GM12878 (cell line): ENCODE measurements around the gene NGB. TPM values are rescaled to one million over a fixed set of nuclear protein-coding genes. Genes with fewer than 3 reads are reported as not detected.

Experiments
- ATAC-seq: fragments of 200-7000 bp; cut with Tn5 transposase; 3 replicates; pipeline ENCODE4 v1.9.1; 2020; ENCODE audit warnings: mild to moderate bottlenecking, moderate library complexity
- BruUV-seq: library from RNA; stranded (reverse); fragments of 400-500 nt; replicated peaks from 2 replicates; lab custom pipeline; 2021; lab: Mats Ljungman, UMichigan
- CTCF ChIA-PET: fragments of 300-600 bp; sonication (Branson Sonifier 250); formaldehyde crosslinking; extraction: SDS; loops from one replicate; lab custom pipeline; 2021; ENCODE audit warnings: inconsistent platforms; lab: Yijun Ruan, JAX
- POLR2A ChIA-PET: fragments of 350-600 bp; formaldehyde crosslinking; extraction: SDS; loops from one replicate; lab custom pipeline; 2021; ENCODE audit warnings: inconsistent platforms; lab: Charles Lee
- RAD21 ChIA-PET: fragments of 300-600 bp; sonication (Branson Sonifier 250); formaldehyde crosslinking; loops from one replicate; lab custom pipeline; 2023; ENCODE audit warnings: antibody characterized with exemption; ENCODE audit not compliant: unreplicated experiment; lab: Charles Lee
- SMC1A ChIA-PET: fragments of 300-600 bp; sonication (Branson Sonifier 250); formaldehyde crosslinking; loops from one replicate; lab custom pipeline; 2023; ENCODE audit not compliant: unreplicated experiment, uncharacterized antibody; lab: Charles Lee
- DNase-seq: peaks from one replicate; pipeline ENCODE4 v3.0.0-alpha.2; 2011; ENCODE audit warnings: low read depth, low spot score
- FAIRE-seq: peaks from 3 replicates; lab custom pipeline; 2011; peaks lifted over from hg19 to GRCh38; lab: Jason Lieb, UNC
- H2AFZ ChIP-seq: 2 replicates; pipeline ENCODE4 v1.6.0; 2011; ENCODE audit warnings: low read depth, low read length, control low read depth; ENCODE audit not compliant: control insufficient read depth
- H3K27ac ChIP-seq: 2 replicates; pipeline ENCODE4 v1.5.1; 2011; ENCODE audit warnings: control low read depth; ENCODE audit not compliant: control insufficient read depth, insufficient read depth
- H3K27me3 ChIP-seq, 2 experiments: replicated peaks in 1 of 2; 2 replicates each; pipeline versions ENCODE4 v1.6.0 to v1.6.1; 2011; ENCODE audit warnings: low read length in 1 of 2; ENCODE audit not compliant: control insufficient read depth in 2 of 2, insufficient read depth in 2 of 2
- H3K36me3 ChIP-seq, 2 experiments: 2 replicates each; pipeline ENCODE4 v1.5.1; 2011; ENCODE audit warnings: low read length in 1 of 2; ENCODE audit not compliant: control insufficient read depth in 2 of 2, insufficient read depth in 2 of 2
- H3K4me1 ChIP-seq: 2 replicates; pipeline ENCODE4 v1.6.1; 2011; ENCODE audit warnings: mild to moderate bottlenecking, low read length, moderate library complexity, mixed read lengths; ENCODE audit not compliant: control insufficient read depth, insufficient read depth
- H3K4me2 ChIP-seq: 2 replicates; pipeline ENCODE4 v1.6.0; 2011; ENCODE audit warnings: control low read depth; ENCODE audit not compliant: control insufficient read depth, insufficient read depth
- H3K4me3 ChIP-seq: fragments of 200-600 bp; sonication (generic); 2 replicates; pipeline ENCODE4 v1.5.1; 2016
- H3K79me2 ChIP-seq: 2 replicates; pipeline ENCODE4 v1.6.0; 2011; ENCODE audit warnings: low read length; ENCODE audit not compliant: control insufficient read depth, insufficient read depth
- H3K9ac ChIP-seq: 2 replicates; pipeline ENCODE4 v1.8.0; 2011; ENCODE audit warnings: low read length, control low read depth, mixed read lengths; ENCODE audit not compliant: control insufficient read depth, insufficient read depth
- H3K9me3 ChIP-seq: replicated peaks from 3 replicates; pipeline ENCODE4 v1.5.1; 2011; ENCODE audit warnings: mild to moderate bottlenecking, low read length; ENCODE audit not compliant: control insufficient read depth, insufficient read depth
- H4K20me1 ChIP-seq: 2 replicates; pipeline ENCODE4 v1.6.0; 2011; ENCODE audit not compliant: control insufficient read depth, insufficient read depth
- CBFB ChIP-seq: IDR thresholded peaks from 2 replicates; pipeline ENCODE4 v1.6.1; 2016; ENCODE audit warnings: antibody characterized with exemption, low read depth
- ETV6 ChIP-seq, 2 experiments: fragments of 450-650 bp in 1 of 2; IDR thresholded peaks in 1 of 2; conservative IDR thresholded peaks in 1 of 2; 2 replicates each; pipeline ENCODE4 v1.6.1; 2014; ENCODE audit warnings: antibody characterized with exemption in 1 of 2, borderline replicate concordance in 1 of 2, low read depth in 1 of 2, mild to moderate bottlenecking in 1 of 2, moderate library complexity in 1 of 2
- GATAD2B ChIP-seq: fragments of 450-650 bp; conservative IDR thresholded peaks from 2 replicates; pipeline ENCODE4 v1.6.1; 2017; ENCODE audit warnings: low read depth, mild to moderate bottlenecking, moderate library complexity
- HCFC1 ChIP-seq: fragments of 150-350 bp; IDR thresholded peaks from 2 replicates; pipeline ENCODE4 v1.6.1; 2014; ENCODE audit warnings: low read length
- NFXL1 ChIP-seq: fragments of 450-650 bp; IDR thresholded peaks from 2 replicates; pipeline ENCODE4 v1.6.1; 2017; ENCODE audit warnings: antibody characterized with exemption, mild to moderate bottlenecking, borderline replicate concordance
- PAX8 ChIP-seq: fragments of 450-650 bp; IDR thresholded peaks from 2 replicates; pipeline ENCODE4 v1.6.1; 2017; ENCODE audit warnings: mild to moderate bottlenecking, moderate library complexity
- RFX5 ChIP-seq: IDR thresholded peaks from 2 replicates; pipeline ENCODE4 v1.6.1; 2011; ENCODE audit warnings: low read depth, low read length, improper control_type of control experiment
- STAT3 ChIP-seq: IDR thresholded peaks from 2 replicates; pipeline ENCODE4 v1.6.1; 2011; ENCODE audit warnings: low read depth, low read length, improper control_type of control experiment
- TCF12 ChIP-seq: IDR thresholded peaks from 2 replicates; pipeline ENCODE4 v1.6.1; 2011; ENCODE audit warnings: low read depth, mild to moderate bottlenecking, low read length
- YBX1 ChIP-seq: fragments of 450-650 bp; IDR thresholded peaks from 2 replicates; pipeline ENCODE4 v1.6.1; 2016; ENCODE audit warnings: antibody characterized with exemption
- ZBED1 ChIP-seq: IDR thresholded peaks from 2 replicates; pipeline ENCODE4 v1.6.1; 2016; ENCODE audit warnings: borderline replicate concordance
- ZZZ3 ChIP-seq: IDR thresholded peaks from 2 replicates; pipeline ENCODE4 v1.6.1; 2011; ENCODE audit warnings: low read depth; ENCODE audit not compliant: control insufficient read depth, insufficient read length
- WGBS: methylation state at CpG from one replicate; pipeline ENCODE4 v1.1.6; 2016; ENCODE audit warnings: low lambda C conversion rate; ENCODE audit not compliant: insufficient replicate concordance, insufficient coverage; ENCODE audit errors: missing lambda C conversion rate; 5-methylcytosine and 5-hydroxymethylcytosine counted together
- in situ Hi-C: fragments of 300-500 bp; cut with MboI; formaldehyde crosslinking; loops from 9 replicates; pipeline ENCODE4 v1.14.3; 2018; ENCODE audit warnings: mixed read lengths
- intact Hi-C: fragments of 100-400 bp; cut with micrococcal nuclease; formaldehyde crosslinking; loops from one replicate; pipeline ENCODE4 v1.14.2; 2022; ENCODE audit not compliant: unreplicated experiment
- polyA plus RNA-seq, 11 experiments: library from polyadenylated mRNA; depleted of rRNA in 4 of 11; unstranded in 6 of 11; stranded (reverse) in 5 of 11; fragments of >200 nt; fragmentation: Nextera tagmentation in 4 of 11; fragmentation: Illumina TruSeq in 1 of 11; extraction: Ambion mirVana in 4 of 11; extraction: Trizol in 1 of 11; gene quantifications; 1 replicate in 1 of 11; 2 replicates in 10 of 11; pipeline versions ENCODE4 v1.2.1 to v1.2.3, GENCODE V29; 2011 to 2016; ENCODE audit warnings: inconsistent platforms in 2 of 11, missing spikeins in 2 of 11, low read depth in 1 of 11
- total RNA-seq, 4 experiments: library from RNA; depleted of rRNA in 3 of 4; stranded (reverse); fragments of >200 nt in 3 of 4; fragmentation: Illumina TruSeq in 1 of 4; extraction: Trizol in 1 of 4; gene quantifications; 2 replicates each; pipeline versions ENCODE4 v1.2.1 to v1.2.3, GENCODE V29; 2013 to 2021
- TF ChIP-seq, protein P1 (sequence below): IDR thresholded peaks from 2 replicates; pipeline ENCODE4 v1.6.1; 2011; ENCODE audit warnings: low read depth, mild to moderate bottlenecking, low read length, moderate library complexity, borderline replicate concordance; ENCODE audit errors: extremely low read depth
- TF ChIP-seq, protein P2 (sequence below): IDR thresholded peaks from 2 replicates; pipeline ENCODE4 v1.6.1; 2011; ENCODE audit warnings: borderline replicate concordance, low read depth, mild to moderate bottlenecking, moderate library complexity, low read length; ENCODE audit not compliant: insufficient read depth, poor library complexity, severe bottlenecking
- TF ChIP-seq, protein P3 (sequence below): fragments of 450-650 bp; formaldehyde crosslinking; IDR thresholded peaks from 2 replicates; pipeline ENCODE4 v1.4.0; 2022; ENCODE audit warnings: mild to moderate bottlenecking, moderate library complexity

NGB gene
- total and polyA plus RNA-seq, 10 of the 15 experiments (the other 5 are each of a cell fraction or from before 2014, with no cell fraction given) = 0.19 TPM; not detected in 9

DNA sequence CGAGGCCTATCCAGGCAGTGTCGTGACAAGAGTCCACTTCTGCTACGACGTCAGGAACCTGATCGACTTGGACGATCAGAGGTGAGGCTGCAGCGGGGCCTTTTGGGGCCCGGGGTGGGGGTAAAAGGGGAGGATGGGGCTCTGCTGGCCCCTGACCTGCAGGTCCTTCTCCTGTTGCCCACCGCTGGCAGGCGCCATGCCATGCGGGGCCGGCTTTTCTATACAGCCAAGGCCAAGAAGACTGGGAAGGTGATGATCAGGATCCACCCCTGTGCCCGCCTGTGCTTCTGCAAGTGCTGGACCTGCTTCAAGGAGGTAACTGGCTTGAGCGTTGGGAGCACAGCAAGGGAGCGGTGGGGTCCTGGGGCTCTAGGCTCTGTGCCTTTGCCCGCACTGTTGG lies 31.6 kb downstream of the NGB start:
- 45% methylated on average over 14 of the region's 16 CpGs for WGBS
- Histone ChIP-seq H4K20me1 (no peaks in the 10 kb centered on the region), H3K27me3 (peaks cover 0 to 1% of the 10 kb centered on the region in 2 experiments; a peak in 2 of 4 replicates), H3K4me3 (no peak overlapping the region), H3K79me2 (no peaks in the 10 kb centered on the region), H3K36me3 (no peaks in the 10 kb centered on the region), H3K4me1 (no peaks in the 10 kb centered on the region), H3K9ac (no peak overlapping the region), H2AFZ (no peak overlapping the region), H3K27ac (no peak overlapping the region), H3K4me2 (no peak overlapping the region), H3K9me3 (no peaks in the 10 kb centered on the region)
- TF ChIP-seq, protein P1, sequence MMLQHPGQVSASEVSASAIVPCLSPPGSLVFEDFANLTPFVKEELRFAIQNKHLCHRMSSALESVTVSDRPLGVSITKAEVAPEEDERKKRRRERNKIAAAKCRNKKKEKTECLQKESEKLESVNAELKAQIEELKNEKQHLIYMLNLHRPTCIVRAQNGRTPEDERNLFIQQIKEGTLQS = no peak
- TF ChIP-seq CBFB = no peak
- no peak for TF ChIP-seq PAX8
- no peak for TF ChIP-seq STAT3
- no peak for TF ChIP-seq TCF12
- no peak for TF ChIP-seq YBX1
- TF ChIP-seq, protein P2, sequence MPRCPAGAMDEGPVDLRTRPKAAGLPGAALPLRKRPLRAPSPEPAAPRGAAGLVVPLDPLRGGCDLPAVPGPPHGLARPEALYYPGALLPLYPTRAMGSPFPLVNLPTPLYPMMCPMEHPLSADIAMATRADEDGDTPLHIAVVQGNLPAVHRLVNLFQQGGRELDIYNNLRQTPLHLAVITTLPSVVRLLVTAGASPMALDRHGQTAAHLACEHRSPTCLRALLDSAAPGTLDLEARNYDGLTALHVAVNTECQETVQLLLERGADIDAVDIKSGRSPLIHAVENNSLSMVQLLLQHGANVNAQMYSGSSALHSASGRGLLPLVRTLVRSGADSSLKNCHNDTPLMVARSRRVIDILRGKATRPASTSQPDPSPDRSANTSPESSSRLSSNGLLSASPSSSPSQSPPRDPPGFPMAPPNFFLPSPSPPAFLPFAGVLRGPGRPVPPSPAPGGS = no peak
- TF ChIP-seq, protein P3, sequence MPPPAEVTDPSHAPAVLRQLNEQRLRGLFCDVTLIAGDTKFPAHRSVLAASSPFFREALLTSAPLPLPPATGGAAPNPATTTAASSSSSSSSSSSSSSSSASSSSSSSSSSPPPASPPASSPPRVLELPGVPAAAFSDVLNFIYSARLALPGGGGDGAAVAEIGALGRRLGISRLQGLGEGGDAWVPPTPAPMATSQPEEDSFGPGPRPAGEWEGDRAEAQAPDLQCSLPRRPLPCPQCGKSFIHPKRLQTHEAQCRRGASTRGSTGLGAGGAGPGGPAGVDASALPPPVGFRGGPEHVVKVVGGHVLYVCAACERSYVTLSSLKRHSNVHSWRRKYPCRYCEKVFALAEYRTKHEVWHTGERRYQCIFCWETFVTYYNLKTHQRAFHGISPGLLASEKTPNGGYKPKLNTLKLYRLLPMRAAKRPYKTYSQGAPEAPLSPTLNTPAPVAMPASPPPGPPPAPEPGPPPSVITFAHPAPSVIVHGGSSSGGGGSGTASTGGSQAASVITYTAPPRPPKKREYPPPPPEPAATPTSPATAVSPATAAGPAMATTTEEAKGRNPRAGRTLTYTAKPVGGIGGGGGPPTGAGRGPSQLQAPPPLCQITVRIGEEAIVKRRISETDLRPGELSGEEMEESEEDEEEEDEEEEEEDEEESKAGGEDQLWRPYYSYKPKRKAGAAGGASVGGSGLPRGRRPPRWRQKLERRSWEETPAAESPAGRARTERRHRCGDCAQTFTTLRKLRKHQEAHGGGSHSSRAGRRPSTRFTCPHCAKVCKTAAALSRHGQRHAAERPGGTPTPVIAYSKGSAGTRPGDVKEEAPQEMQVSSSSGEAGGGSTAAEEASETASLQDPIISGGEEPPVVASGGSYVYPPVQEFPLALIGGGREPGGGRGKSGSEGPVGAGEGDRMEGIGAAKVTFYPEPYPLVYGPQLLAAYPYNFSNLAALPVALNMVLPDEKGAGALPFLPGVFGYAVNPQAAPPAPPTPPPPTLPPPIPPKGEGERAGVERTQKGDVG = no peak
- TF ChIP-seq RFX5 = no peak
- TF ChIP-seq GATAD2B = no peak
- no peak for TF ChIP-seq ETV6 (conservative IDR thresholded peaks at IDR 0.05 in 1 of 2, IDR thresholded peaks at IDR 0.05 in 1 of 2; ENCODE audit: borderline replicate concordance in 1 of 2, low read depth in 1 of 2)
- TF ChIP-seq NFXL1 = no peak
- TF ChIP-seq ZBED1 = no peak
- TF ChIP-seq HCFC1 = no peak
- no peak for TF ChIP-seq ZZZ3
- in situ Hi-C loops = no loop called here
- ChIA-PET CTCF (interaction anchor here (0.8 to 2.1 kb wide), 5 partner anchors 11 to 76 kb away, joined by 3 to 12 read pairs (median 3); no protein-coding TSS in a partner anchor), POLR2A (no interaction called here), SMC1A (no interaction called here), RAD21 (no interaction called here)
- ATAC-seq (no peak), DNase-seq (no peak), FAIRE-seq (no peak)
- no TSS peak for BruUV-seq
- intact Hi-C loops = no loop called here
